MCF 10A (cell line): ENCODE data around the gene DHX15. TPM values are rescaled to one million over a fixed set of nuclear protein-coding genes. Genes with fewer than 3 reads are reported as not detected.

Source experiments
- BruUV-seq: library from RNA; stranded (reverse); fragments of 400-500 nt; replicated peaks from 2 replicates; lab custom pipeline; 2021; lab: Mats Ljungman, UMichigan
- CTCF ChIA-PET: fragments of 300-600 bp; sonication (Branson Sonifier 250); formaldehyde crosslinking; extraction: SDS; loops from one replicate; lab custom pipeline; 2021; ENCODE audit warnings: antibody characterized with exemption, inconsistent platforms; lab: Yijun Ruan, JAX
- POLR2A ChIA-PET: fragments of 300-600, 350-650 bp; sonication (Branson Sonifier 250); formaldehyde crosslinking; extraction: SDS; loops from one replicate; lab custom pipeline; 2020; ENCODE audit warnings: antibody characterized with exemption, inconsistent platforms; lab: Yijun Ruan, JAX
- DNase-seq: peaks from one replicate; pipeline ENCODE4 v3.0.0-alpha.2; 2018; ENCODE audit not compliant: unreplicated experiment
- H3K27ac Mint-ChIP-seq: one replicate; pipeline ENCODE4 v1.8.0; 2022; ENCODE audit warnings: mild to moderate bottlenecking, low read depth, mixed read lengths; ENCODE audit not compliant: unreplicated experiment
- H3K27me3 Mint-ChIP-seq: one replicate; pipeline ENCODE4 v1.8.0; 2022; ENCODE audit warnings: mixed read lengths; ENCODE audit not compliant: insufficient read depth, unreplicated experiment
- H3K36me3 Mint-ChIP-seq: one replicate; pipeline ENCODE4 v1.8.0; 2022; ENCODE audit warnings: mild to moderate bottlenecking, moderate library complexity, mixed read lengths; ENCODE audit not compliant: insufficient read depth, unreplicated experiment
- H3K4me1 Mint-ChIP-seq: one replicate; pipeline ENCODE4 v1.8.0; 2022; ENCODE audit warnings: mixed read lengths; ENCODE audit not compliant: insufficient read depth, unreplicated experiment
- H3K4me3 Mint-ChIP-seq: one replicate; pipeline ENCODE4 v1.8.0; 2022; ENCODE audit warnings: mild to moderate bottlenecking, moderate library complexity, mixed read lengths; ENCODE audit not compliant: unreplicated experiment
- H3K9me3 Mint-ChIP-seq: one replicate; pipeline ENCODE4 v1.8.0; 2022; ENCODE audit warnings: mixed read lengths; ENCODE audit not compliant: unreplicated experiment
- CTCF ChIP-seq: fragments of 200-600 bp; IDR thresholded peaks from one replicate; pipeline ENCODE4 v1.8.0; 2022; ENCODE audit warnings: antibody characterized with exemption, mild to moderate bottlenecking; ENCODE audit not compliant: unreplicated experiment
- intact Hi-C: fragments of 100-400 bp; cut with micrococcal nuclease; formaldehyde crosslinking; loops from 2 replicates; pipeline ENCODE4 v1.14.1; 2022
- total RNA-seq: library from RNA; stranded (reverse); gene quantifications from 2 replicates; pipeline ENCODE4 v1.2.3, GENCODE V29; 2022

Gene DHX15
- total RNA-seq, 1 experiment from 2014 or later: 125 TPM

GRCh38 chr4:24624381-24624780 lies 40.0 kb upstream of the DHX15 start:
- CTCF ChIA-PET: interaction anchor here (0.7 kb wide), 1 partner anchor 11 kb away, joined by 3 read pairs; no protein-coding TSS in a partner anchor
- TF ChIP-seq CTCF: no peak
- intact Hi-C loops: no loop called here
- POLR2A ChIA-PET: interaction anchor here (1.2 kb wide), 1 partner anchor 19 kb away, joined by 3 read pairs; no protein-coding TSS in a partner anchor
- Mint-ChIP-seq H3K9me3 (peaks cover 18% of the 10 kb centered on the region), H3K27me3 (no peaks in the 10 kb centered on the region), H3K36me3 (no peaks in the 10 kb centered on the region), H3K4me3 (no peak overlapping the region), H3K27ac (no peak overlapping the region), H3K4me1 (no peaks in the 10 kb centered on the region)
- DNase-seq: no peak
- BruUV-seq: no TSS peak

- peaks cover 18% of the 10 kb centered on the region for H3K9me3 Mint-ChIP-seq
- ChIA-PET POLR2A (no interaction called here), CTCF (no interaction called here)
- no peak overlapping the region for H3K27ac Mint-ChIP-seq
- no peaks in the 10 kb centered on the region for H3K27me3 Mint-ChIP-seq
- no peak for TF ChIP-seq CTCF
- intact Hi-C loops: no loop called here
- BruUV-seq: no TSS peak
- H3K4me1 Mint-ChIP-seq: no peaks in the 10 kb centered on the region
- no peaks in the 10 kb centered on the region for H3K36me3 Mint-ChIP-seq
- no peak for DNase-seq
- no peak overlapping the region for H3K4me3 Mint-ChIP-seq
Observed at GRCh38 chr4:24622146-24622834, 37.9 kb upstream of the DHX15 start.

DNA sequence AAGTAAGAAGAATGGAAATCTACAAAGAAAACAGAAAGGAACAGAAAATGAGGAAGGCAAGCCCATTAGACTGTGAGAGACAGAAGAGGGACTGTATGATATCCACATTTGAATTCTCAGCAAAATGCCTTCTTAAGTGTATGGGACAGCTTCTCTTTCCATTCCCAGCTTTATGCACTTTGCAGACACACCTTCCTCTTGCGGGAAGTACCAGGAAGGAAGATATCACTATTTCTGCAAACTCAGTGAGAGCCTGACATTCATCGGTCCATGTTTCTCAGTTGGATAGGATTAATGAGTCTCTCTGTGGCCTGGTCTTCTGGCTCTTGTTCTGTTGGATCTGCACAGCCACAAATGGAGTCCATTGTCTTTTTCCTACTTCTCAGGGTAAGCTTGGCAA lies 31.6 kb upstream of the DHX15 start:
- H3K9me3 Mint-ChIP-seq: peaks cover 15% of the 10 kb centered on the region
- no TSS peak for BruUV-seq
- ChIA-PET CTCF (no interaction called here), POLR2A (no interaction called here)
- DNase-seq: no peak
- no peak overlapping the region for H3K4me3 Mint-ChIP-seq
- TF ChIP-seq CTCF: no peak
- no peaks in the 10 kb centered on the region for H3K27me3 Mint-ChIP-seq
- no peaks in the 10 kb centered on the region for H3K4me1 Mint-ChIP-seq
- intact Hi-C loops: no loop called here
- H3K36me3 Mint-ChIP-seq: no peaks in the 10 kb centered on the region
- no peak overlapping the region for H3K27ac Mint-ChIP-seq

- H3K36me3 Mint-ChIP-seq: no peaks in the 10 kb centered on the region
- DNase-seq: no peak
- ChIA-PET CTCF (no interaction called here), POLR2A (no interaction called here)
- H3K27me3 Mint-ChIP-seq: no peaks in the 10 kb centered on the region
- intact Hi-C loops: no loop called here
- BruUV-seq: no TSS peak
- H3K9me3 Mint-ChIP-seq: peaks cover 6% of the 10 kb centered on the region
- H3K4me1 Mint-ChIP-seq: no peaks in the 10 kb centered on the region
- H3K4me3 Mint-ChIP-seq: no peak overlapping the region
- no peak for TF ChIP-seq CTCF
- no peak overlapping the region for H3K27ac Mint-ChIP-seq
Observed at GRCh38 chr4:24614881-24615280, 30.5 kb upstream of the DHX15 start.
